Hindlimb muscle (tissue), 1 donor: ENCODE data around the gene DLK1. TPM values are rescaled to one million over a fixed set of nuclear protein-coding genes. Genes with fewer than 3 reads are reported as not detected.

Experiments used
- DNase-seq: peaks from one replicate; pipeline ENCODE4 v3.0.0-alpha.2; 2013
- polyA plus RNA-seq: library from polyadenylated mRNA; unstranded; fragments of 120-200 nt; gene quantifications from one replicate; pipeline ENCODE4 v1.2.1, GENCODE V29; 2013; ENCODE audit not compliant: insufficient read length

The DLK1 gene
- polyA plus RNA-seq, 1 donor = 2,891 TPM

DNA sequence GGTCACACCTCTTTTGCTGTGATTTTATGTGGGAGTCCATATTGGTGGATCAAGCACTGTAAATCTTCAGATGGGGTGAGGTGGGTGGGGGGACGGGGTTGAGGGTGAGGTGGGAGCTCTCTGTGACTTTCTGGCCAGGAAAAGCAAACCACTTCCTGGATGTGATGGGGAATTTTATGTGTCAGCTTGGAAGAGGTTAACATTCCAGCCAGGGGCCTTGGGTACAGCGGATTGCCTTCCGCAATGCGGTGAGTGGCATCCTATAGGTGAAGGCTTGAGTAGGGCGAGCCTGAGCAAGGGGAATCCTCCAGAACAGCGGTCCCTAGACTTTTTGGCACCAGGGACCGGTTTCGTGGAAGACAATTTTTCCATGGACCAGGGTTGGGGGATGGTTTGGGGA is 36.2 kb downstream of the DLK1 start:
- no peak for DNase-seq

DNA sequence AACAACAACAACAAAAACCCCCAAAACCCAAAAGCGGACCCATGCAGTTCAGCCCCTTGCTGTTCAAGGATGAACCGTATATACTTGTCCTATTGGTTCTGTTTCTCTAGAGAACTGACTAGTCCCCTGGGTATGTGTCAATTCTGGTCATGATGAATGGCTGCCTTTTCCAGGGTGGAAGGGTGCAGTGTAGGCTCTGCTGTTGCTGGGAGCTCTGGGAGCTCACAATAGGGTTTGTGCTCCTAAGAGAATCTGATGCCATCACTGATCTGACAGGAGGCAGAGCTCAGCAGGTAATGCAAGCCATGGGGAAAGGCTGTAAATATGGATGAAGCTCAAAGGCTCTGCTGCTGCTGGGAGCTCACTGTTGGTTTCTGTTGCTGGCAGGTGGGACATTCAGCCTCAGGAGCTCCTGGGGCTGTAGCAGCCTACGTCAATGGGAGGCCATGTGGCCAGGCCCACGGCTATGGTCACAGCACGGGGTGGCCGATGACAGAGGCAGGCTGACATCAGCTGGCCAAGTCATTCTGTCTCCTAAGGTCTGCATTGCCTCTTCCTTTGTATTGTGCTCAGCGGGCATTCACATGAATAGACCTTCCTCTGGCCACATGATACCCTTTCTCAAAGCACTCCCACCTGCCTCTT is 37.9 kb downstream of the DLK1 start:
- no peak for DNase-seq

DNA sequence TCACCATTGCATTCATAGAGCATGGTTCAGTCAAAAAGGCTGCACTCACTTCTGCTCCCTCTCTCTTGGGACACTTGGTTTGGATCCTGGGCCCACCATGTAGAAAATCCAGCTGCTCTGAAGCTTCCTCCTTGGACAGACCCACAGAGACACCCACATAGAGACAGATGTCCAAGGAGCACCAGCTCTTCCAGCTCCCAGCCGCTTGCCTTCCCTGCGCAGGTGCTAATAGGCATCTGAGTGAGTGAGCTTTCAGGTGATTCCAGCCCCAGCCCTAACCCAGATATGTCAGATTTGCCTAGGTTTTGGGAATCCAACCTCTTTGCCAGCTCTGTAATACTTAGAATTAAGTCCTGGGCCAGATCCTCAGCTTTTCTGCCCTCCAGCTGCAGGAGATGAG is 38.6 kb downstream of the DLK1 start:
- no peak for DNase-seq

DNA sequence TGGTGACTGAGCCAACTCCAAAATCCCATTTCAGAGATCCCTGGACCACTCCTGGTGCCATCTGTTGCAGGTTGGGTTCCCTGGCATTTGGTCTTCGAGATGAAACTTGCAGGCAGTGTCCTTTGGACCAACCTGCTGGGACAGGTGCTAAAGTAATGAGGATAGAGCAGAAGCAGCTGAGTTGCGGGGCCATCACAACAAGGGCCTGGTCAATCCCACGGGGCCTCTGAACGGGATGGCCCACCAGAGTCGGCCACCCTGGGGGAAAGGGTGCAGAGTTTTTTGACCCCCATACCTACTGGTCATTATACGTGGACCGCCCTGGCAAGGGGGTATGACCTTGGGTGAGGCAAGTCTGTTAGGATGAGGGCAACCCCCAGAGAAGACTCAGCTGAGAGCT is 39.3 kb downstream of the DLK1 start:
- DNase-seq = no peak

DNA sequence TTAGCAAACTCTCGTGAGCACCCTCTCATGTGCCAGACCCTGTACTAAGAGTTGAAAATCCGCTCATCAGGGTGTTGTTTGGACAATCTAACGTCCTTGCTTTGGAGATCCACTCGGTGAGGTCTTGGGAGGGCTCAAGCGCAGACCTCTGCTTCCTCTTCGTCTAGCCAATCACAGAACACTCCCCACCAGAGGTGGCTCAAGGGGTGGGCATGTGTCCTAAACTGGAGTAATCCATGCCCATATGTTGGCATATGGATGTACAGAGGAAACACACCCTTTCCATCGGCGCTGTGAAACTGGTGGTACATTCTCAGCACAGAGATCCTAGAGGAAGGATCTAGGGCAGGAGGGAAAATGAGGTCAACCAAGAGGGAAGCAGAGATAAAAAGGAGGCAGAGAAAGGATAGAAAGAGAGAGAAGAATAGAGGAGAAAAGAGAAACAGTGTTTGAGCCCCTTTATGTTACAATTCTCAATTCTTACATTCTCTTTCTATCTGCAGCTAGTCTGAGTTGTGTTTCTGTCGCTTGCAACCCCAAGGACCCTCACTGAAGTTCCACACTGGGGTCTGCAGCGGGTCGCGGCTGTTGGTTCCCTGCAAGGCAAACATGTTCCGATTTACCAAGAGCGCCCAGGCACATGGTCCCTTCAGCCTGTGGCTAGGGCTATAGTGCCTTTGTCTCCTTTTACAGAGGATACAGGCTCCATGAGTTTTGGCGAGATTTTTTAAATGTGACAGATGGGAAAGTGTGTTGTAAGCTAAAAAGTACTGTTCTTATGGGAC is 40.5 kb downstream of the DLK1 start:
- no peak for DNase-seq

DNA sequence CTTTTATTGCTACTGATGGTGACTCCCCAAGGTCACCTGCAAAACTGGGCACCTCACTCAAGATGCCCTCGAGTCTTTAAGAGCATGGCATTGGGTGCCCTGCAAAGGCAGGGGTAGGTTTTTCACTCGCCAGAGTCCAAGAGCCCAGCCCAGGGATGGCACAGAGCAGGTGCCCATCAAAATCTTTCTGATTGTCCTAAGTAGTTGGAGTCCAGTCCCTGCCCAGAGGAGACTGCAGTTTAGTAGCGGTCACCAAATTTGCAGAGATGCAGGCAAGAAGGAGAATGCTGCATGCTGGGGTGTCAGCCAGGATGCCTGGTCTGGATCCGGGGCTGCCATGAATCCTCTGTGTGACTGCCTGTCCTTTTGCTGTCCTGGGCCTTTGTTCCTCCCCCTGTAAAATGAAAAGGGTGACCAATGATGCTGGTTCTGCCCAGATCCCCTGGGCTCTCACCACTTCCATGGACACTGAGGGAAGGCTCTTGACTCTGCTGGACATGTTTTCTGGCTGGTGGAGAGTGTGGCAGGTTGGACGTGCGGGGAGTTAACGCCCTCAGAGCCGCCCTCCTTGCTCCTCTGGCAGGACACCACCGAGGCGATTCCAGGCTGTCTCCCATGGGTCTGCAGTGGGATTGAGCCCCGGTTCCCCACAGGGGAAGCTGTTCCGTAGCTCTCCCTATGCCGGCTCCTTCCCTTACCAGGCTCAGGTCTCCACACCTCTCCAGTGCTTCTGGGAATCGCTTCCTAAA is 41.3 kb downstream of the DLK1 start:
- no peak for DNase-seq

DNA sequence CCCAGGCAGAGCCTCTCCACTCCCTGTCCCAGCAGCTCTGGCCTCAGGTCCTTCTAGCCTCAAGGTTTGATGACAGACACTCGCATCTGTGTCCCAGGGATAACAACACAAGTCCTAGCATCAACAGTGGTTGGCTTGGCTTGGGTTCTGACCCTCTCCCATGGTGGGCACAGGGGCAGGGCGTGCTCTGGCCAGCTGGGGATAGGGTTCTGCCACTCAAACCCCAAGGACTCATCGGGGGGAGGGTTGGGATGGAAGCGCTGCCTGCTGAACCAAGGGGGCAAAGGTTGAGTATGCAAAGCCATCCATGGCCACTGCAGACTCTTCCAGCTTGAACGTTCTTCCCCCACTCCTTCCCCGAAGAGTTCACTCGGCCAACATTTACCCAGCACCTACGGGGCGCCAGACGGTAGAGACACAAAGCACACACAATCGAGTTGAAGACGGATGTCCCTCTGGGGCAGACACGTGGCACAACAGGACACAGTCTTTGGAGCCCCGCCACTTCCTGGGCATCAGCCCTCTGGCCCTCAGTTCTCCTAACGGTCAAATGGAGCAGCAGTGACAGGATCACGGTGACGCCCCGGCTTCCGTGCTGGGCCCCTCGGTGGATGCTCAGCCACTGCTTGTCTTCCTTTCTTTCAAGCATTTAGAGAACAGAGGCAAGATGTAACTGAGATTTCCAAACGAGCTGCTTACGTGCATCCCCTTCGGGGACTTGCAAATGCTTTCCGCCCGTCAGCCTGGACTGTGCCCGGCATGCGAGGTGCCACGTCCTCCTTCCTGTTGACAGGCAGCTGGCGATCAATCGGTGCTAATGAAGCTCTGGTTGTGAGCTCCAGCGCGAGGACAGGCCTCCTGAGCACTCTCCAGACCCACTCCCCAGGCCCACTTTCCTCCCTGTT is 42.6 kb downstream of the DLK1 start:
- no peak for DNase-seq

DNA sequence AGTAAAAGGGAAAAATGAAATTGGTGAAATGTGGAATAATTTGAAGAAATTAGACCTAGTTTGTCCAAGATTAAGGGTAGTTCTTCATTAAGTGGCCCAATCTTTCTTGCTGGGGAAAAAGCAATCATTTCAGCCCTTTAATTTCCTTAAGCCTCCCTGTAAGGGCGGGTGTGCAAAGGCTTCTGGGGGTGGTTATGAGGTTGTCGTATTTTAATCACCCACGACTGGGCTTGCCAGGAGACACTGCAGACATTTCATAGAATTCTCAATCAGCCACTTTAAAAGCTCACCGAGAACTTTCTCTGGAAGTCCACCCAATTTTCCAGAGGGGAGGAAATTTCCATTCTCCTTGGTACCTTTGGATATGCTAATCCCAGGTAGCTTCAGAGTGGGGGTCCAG is 43.4 kb downstream of the DLK1 start:
- DNase-seq = no peak

DNA sequence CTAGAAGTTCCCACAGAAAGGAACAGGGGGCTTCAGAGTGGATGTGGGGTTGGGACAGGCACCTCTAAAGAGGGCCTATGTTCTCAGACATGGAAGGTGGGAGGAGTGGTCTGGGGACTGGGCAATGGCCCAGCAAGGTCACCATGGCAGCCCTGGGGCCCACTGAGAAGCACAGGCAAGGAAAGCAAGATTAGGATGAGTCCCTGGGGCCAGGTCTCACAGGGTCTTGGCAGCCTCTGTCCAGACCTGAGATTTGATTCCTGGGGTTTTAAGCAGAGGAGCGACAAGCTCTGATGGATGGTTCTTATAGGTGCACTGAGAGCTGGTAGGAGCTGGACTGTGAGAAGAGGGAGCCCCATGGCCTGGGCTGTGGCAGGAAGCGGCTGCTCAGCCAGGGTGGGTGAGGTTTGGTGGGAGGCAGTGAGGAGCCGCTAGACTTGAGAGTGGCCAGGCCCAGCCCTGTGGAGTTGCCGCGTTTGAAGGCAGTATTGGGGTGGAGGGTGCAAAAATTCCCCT is 44.0 kb downstream of the DLK1 start:
- no peak for DNase-seq

DNA sequence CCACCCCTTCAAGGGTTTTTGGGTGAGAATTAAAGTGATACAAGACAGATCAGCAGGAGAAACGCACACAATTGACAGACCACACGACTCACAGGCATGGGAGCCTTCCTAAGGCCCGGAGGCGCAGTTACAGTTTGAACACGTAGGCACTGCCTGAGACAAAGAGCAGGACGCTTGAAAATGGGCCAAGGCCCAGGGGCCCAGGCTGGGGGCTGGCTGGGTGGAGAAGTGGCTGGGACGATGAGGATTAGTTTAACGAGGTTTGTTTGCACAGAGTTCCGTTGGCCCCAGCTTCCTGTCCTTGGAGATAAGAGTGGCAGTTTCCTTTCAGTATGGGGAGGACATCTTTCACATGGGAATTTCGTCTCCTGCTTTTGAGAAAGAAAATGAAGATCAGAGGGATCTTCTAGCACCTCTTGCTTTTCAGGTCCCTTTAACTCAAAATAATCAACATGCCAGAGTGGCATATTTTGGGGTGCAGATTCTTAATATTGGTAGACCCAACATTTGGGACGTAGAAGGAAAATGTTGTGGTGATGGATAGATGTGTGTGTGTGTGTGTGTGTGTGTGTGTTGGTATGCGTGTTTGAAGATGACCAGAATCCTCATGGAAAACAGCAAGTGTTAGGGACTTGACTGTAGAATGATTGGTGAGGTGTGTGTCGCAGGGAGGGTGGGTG is 44.6 kb downstream of the DLK1 start:
- no peak for DNase-seq

DNA sequence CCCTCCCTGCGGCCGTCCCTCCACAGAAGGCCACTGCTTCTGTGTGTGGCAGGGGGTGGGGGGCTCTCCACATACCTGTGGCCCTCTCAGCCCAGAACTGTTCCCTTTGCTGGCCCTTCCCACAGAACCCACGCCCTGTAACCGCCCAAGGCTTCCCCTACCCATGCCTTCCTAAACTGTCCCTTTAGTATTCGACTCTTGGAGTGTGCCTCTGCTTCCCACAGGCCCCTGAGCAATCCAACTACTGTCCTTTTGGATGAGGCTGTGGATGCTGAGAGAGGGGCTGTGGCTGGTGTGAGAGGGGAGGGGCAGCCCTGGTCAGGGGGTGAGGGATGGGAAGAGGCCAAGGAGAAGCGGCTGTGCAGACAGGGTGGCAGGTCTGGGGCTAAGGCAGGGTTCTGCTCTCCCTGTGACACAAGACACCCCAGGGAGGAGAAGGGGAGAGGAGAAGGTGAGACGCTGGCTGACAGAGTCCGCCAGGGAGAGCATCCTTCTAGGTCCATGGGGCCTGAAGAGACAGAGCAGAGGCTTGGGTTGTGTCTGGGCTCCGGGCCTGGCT is 46.0 kb downstream of the DLK1 start:
- no peak for DNase-seq

DNA sequence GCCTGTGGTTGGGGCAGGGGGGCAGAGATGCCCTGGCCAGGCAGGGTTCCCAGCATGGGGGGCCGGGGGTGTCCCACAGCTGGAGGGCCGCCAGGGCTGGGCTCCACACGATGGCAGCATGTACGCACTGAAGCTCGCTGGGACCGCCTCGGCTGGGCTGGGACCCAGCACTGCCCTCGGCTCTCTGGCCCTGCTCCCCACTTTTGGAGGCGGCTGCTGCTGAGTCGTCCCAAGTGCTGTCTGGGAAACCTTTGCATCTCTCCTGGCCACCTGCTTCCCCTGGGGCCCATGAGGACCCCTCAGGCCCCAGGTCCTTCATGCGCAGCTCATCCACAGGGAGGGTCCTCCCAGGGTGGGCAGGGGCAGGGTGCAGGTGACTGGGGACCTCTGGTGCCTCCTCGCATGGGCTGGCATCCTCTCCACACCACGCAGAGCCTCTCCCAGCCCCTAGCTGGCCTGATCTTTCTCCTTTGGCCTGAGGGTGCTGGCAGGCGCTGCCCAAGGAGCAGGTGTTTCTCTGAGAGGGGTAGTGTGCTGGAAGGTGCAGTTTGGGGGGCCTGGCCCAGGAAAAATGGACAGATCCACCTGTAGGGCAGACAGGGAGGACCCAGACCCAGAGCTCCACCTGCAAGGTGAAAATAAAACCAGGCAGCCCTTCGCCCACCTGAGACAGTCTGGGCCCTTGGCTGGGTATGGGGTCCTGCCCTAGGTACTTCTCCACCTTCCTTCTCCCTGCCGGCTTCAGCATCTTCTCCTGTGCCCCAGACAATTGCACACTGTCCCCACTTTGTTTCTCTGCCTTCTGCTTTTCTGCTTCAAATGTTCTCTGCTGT is 46.9 kb downstream of the DLK1 start:
- no peak for DNase-seq

DNA sequence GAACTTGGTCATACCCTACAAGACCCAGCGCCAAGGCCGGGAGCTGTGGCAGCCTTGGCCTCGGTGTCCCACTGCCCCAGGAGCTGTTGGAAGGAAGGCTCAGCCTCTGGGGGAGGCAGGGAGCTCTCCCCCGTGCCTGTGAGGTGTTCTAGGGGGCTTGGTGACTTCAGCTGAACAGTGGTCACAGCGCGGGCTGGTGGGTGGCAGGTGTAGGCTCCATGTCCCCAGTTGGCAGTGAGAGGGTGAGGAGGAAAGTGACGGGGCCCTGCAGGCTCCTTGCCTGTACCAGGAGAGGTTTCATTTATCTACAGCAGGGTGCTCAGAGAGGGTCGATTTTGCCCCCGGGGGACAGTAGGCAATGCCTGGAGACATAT is 47.5 kb downstream of the DLK1 start:
- no peak for DNase-seq

DNA sequence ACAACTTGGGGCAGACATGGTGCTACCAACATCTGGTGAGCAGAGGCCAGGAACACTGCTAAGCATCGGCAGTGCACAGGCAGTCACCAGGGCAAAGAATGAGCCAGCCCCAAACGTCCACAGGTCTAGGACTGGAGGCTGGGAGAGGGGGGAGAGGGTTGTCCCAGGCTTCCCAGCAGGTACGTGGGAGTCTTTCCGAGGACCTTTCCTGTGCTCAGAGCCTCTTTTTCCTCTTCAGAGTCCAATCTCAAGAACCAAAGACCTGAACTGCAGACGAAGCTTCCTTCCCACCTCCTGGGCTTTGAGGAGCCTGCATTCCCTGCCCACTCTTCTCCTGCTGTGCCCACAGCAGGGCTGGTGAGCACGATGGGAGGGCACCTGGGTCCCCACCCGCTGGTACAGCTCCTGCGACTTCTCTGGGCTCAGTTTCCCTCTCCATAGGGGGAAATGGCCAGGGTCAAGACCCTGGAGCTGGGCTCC is 48.7 kb downstream of the DLK1 start:
- DNase-seq = no peak

DNA sequence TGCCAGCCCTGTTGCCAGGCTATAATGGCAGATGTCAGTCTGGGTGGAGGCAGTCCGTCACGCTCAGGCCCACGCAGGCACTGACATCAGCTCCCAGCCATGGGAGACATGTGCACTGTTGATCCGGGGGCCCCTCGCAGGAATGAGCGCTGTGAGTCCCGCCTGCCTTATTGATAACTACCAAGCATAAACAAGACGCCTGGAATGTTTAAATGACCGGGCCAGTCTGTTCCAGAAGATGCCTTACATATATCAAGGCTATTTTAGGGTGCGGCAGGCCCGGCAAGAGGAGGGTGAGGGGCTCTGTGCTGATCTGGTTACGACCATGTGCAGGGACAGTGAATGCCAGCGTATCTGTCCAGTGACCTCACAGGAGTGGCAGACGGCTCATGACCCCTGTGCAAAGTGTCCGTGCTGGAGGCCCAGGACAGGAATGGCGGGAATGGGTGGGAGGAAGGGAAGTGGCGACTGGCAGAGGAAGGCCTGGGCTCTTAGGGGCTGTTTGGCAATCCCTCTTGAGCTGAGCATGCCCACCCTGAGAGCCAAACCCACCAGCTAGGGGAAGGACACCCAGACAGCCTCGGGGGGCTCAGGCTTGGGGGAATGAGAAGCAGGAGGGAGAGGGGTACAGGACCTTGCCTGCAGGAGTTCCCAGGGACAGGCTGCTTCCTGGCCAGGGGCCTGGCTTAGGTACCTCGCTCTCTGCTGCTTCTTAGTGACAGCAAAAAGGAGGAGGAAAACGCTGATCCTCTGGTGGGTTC is 49.3 kb downstream of the DLK1 start:
- no peak for DNase-seq

DNA sequence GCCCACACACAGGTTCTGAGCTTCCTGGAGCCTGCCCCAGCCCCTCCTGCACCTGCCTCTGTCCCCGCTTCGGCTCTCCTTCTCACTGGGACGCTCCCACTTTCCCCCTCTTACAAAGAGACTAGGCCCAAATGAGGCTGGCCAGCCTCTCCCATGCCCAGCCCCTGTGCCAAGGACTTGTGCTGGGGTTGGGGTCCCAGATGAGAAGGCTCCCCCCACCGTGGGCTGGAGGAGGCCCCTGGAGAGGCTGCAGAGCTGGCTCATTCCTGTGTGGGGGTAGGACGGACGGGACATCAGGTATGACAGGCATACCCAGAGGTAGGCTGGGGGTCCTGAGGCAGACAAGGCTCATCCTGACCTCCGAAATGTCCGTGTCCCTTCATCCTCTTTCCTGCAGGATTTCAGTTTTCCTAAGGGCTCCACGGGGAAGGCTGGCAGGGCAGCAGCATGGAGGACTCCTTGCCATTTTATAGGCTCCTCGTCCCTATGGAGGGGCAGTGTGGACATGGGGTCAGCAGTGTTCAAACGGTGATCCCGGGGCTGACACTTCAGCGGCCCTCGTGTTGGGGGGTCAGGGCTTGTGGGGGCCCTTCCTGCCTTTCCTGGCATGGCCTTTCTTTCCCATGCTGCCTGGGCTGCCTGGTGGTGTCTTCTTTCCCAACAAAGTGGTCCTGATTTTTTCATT is 50.1 kb downstream of the DLK1 start:
- no peak for DNase-seq

DNA sequence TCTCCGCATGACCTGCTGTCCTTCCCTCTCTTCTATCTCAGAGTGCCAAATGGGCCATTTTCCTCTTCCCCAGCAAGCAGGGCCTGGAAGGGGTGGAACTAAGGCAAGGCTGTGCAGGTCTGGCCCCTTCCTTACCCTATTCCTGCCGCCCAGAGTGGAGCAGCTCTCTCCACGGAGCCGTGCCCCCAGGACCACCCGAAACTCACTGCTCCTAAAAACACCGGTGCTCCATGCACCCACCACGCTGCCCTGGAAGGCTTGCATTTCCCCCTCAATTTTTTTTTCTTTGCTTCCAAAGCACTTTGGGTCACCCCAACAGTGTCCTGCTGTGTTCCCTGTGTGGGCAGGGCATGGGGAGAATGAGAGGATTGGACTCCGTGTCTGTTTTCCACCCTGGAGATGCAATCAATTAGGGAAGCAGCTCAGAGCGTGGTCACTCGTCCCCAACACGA is 50.7 kb downstream of the DLK1 start:
- DNase-seq = no peak

DNA sequence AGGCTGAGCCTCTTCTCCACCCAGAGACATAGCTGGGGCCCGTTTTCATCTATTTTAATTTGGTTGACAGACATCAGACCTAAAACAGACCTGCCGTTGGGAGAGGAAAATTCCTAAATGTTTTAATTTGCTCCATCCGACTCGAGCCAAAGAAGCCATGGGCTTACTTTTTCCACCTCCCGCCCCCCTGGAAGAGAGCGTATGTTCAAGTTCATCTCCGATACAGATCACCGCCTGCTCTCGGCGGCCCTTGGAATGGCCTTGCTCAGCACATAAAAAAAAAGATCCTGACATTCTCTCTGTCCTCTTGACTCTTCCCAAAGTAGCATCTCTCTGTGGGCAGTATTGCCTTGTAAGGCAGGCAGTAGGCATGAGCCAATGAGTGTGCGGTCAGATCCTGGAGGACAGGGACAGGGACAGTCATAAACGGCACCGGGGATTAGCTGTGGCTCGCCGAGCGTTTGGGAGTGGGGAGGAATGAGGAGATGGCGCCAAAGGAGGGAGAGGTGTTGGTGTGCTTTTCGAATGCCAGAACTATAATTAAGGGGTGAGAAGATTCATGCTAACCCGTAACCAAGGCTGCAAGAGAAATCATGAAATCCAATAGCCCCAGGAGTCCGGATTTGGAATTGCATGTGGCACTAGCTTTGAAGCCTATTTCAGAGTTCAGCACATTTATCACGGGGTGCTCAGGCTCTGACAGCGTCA is 51.3 kb downstream of the DLK1 start:
- DNase-seq = no peak
